H1 (cell line): Measurements from ENCODE around the gene PNPLA3. TPM values are rescaled to one million over a fixed set of nuclear protein-coding genes. Genes with fewer than 3 reads are reported as not detected.

ENCODE experiments used
- CTCF ChIA-PET: fragments of 300-600 bp; sonication (Branson Sonifier 250); formaldehyde crosslinking; loops from one replicate; lab custom pipeline; 2021; ENCODE audit not compliant: partially characterized antibody; lab: Charles Lee
- POLR2A ChIA-PET: fragments of 300-600 bp; sonication (Branson Sonifier 250); formaldehyde crosslinking; loops from one replicate; lab custom pipeline; 2021; ENCODE audit warnings: inconsistent platforms; ENCODE audit not compliant: partially characterized antibody; lab: Charles Lee
- DNase-seq, 2 experiments: peaks; one replicate each; pipeline versions ENCODE4 v3.0.0 to v3.0.0-alpha.2; 2010 to 2022; ENCODE audit warnings: low spot score in 2 of 2, low read depth in 1 of 2, mixed read lengths in 1 of 2
- FAIRE-seq: peaks from 2 replicates; lab custom pipeline; 2011; peaks lifted over from hg19 to GRCh38; lab: Jason Lieb, UNC
- H2AFZ ChIP-seq: 2 replicates; pipeline ENCODE4 v1.8.1; 2012; ENCODE audit warnings: low read length, inconsistent platforms
- H2AK5ac ChIP-seq: 2 replicates; pipeline ENCODE4 v1.6.1; 2013; ENCODE audit warnings: low read depth, low read length
- H2BK120ac ChIP-seq: replicated peaks from 2 replicates; pipeline ENCODE3; 2013; ENCODE audit warnings: low read depth, low read length, inconsistent platforms
- H2BK12ac ChIP-seq: 2 replicates; pipeline ENCODE4 v1.6.1; 2013; ENCODE audit warnings: low read depth, low read length
- H2BK15ac ChIP-seq: 2 replicates; pipeline ENCODE4 v1.6.1; 2013; ENCODE audit warnings: low read length
- H2BK20ac ChIP-seq: 2 replicates; pipeline ENCODE4 v1.6.1; 2013; ENCODE audit warnings: low read length
- H2BK5ac ChIP-seq: 2 replicates; pipeline ENCODE4 v1.6.1; 2013; ENCODE audit warnings: low read depth, low read length
- H3K14ac ChIP-seq: 2 replicates; pipeline ENCODE4 v1.6.1; 2013; ENCODE audit warnings: inconsistent platforms; ENCODE audit not compliant: insufficient read length
- H3K18ac ChIP-seq: 2 replicates; pipeline ENCODE4 v1.6.1; 2013; ENCODE audit warnings: low read length; ENCODE audit errors: extremely low read depth
- H3K23ac ChIP-seq: 2 replicates; pipeline ENCODE4 v1.6.1; 2013; ENCODE audit warnings: inconsistent platforms; ENCODE audit not compliant: insufficient read length
- H3K23me2 ChIP-seq: 2 replicates; pipeline ENCODE4 v1.6.1; 2013; ENCODE audit warnings: low read depth, low read length
- H3K27ac ChIP-seq: 2 replicates; pipeline ENCODE4 v1.6.1; 2011; ENCODE audit warnings: low read depth, low read length, inconsistent platforms
- H3K27me3 ChIP-seq, 4 experiments: replicated peaks in 1 of 4; 1 replicate in 1 of 4; 2 replicates in 3 of 4; pipeline versions ENCODE4 v1.6.1 to v1.8.1; 2011 to 2013; ENCODE audit warnings: low read length in 3 of 4, mild to moderate bottlenecking in 3 of 4, inconsistent platforms in 2 of 4, mixed read lengths in 2 of 4, moderate library complexity in 1 of 4; ENCODE audit not compliant: control insufficient read depth in 3 of 4, insufficient read depth in 3 of 4; ENCODE audit errors: extremely low read depth in 1 of 4
- H3K36me3 ChIP-seq, 4 experiments: 2 replicates each; pipeline versions ENCODE4 v1.6.1 to v1.8.1; 2011 to 2013; ENCODE audit warnings: mild to moderate bottlenecking in 4 of 4, low read length in 3 of 4, moderate library complexity in 2 of 4, control low read depth in 1 of 4, inconsistent platforms in 1 of 4; ENCODE audit not compliant: insufficient read depth in 4 of 4, control insufficient read depth in 2 of 4
- H3K4ac ChIP-seq: replicated peaks from 2 replicates; pipeline ENCODE3; 2013; ENCODE audit warnings: low read length, low read depth, mixed read lengths, inconsistent platforms; ENCODE audit not compliant: insufficient read length
- H3K4me1 ChIP-seq, 4 experiments: replicated peaks in 1 of 4; 1 replicate in 1 of 4; 2 replicates in 3 of 4; pipeline versions ENCODE4 v1.6.1 to v1.8.1; 2011 to 2013; ENCODE audit warnings: low read length in 3 of 4, inconsistent platforms in 2 of 4, mixed read lengths in 1 of 4; ENCODE audit not compliant: insufficient read depth in 4 of 4, control insufficient read depth in 3 of 4
- H3K4me2 ChIP-seq, 2 experiments: 2 replicates each; pipeline versions ENCODE4 v1.6.1 to v1.8.1; 2011 to 2013; ENCODE audit warnings: low read depth in 2 of 2, low read length in 2 of 2, control low read depth in 1 of 2, inconsistent platforms in 1 of 2, mild to moderate bottlenecking in 1 of 2; ENCODE audit not compliant: insufficient read depth in 1 of 2
- H3K4me3 ChIP-seq, 4 experiments: fragments of 200-600, 300-600 bp in 1 of 4; sonication (generic), shearing (Covaris generic), sonication (Bioruptor Twin) in 1 of 4; 2 replicates each; pipeline versions ENCODE4 v1.5.1 to v1.8.1; 2011 to 2016; ENCODE audit warnings: low read length in 4 of 4, low read depth in 3 of 4, control low read depth in 2 of 4, inconsistent platforms in 2 of 4, mild to moderate bottlenecking in 2 of 4, mixed read lengths in 1 of 4, moderate library complexity in 1 of 4; ENCODE audit not compliant: insufficient read depth in 2 of 4; ENCODE audit errors: extremely low read depth in 1 of 4
- H3K56ac ChIP-seq: replicated peaks from 2 replicates; pipeline ENCODE3; 2013; ENCODE audit warnings: low read depth, mild to moderate bottlenecking, mixed read lengths, low read length, inconsistent platforms; ENCODE audit not compliant: insufficient read length
- H3K79me1 ChIP-seq: 2 replicates; pipeline ENCODE4 v1.6.1; 2013; ENCODE audit warnings: low read depth, low read length, control low read depth
- H3K79me2 ChIP-seq, 2 experiments: 2 replicates each; pipeline versions ENCODE4 v1.6.1 to v1.8.1; 2012 to 2013; ENCODE audit warnings: low read length in 2 of 2, mild to moderate bottlenecking in 2 of 2, inconsistent platforms in 1 of 2; ENCODE audit not compliant: insufficient read depth in 2 of 2, control insufficient read depth in 1 of 2
- H3K9ac ChIP-seq, 4 experiments: replicated peaks in 1 of 4; 1 replicate in 1 of 4; 2 replicates in 3 of 4; pipeline versions ENCODE4 v1.6.1 to v1.8.1; 2011 to 2013; ENCODE audit warnings: low read depth in 3 of 4, low read length in 3 of 4, control low read depth in 2 of 4, mild to moderate bottlenecking in 2 of 4, moderate library complexity in 2 of 4, inconsistent platforms in 1 of 4; ENCODE audit errors: extremely low read depth in 1 of 4
- H3K9me3 ChIP-seq, 2 experiments: 2 replicates each; pipeline versions ENCODE4 v1.6.1 to v1.8.1; 2012 to 2013; ENCODE audit warnings: mild to moderate bottlenecking in 2 of 2, moderate library complexity in 2 of 2, control low read depth in 1 of 2, inconsistent platforms in 1 of 2, low read depth in 1 of 2, low read length in 1 of 2, mixed read lengths in 1 of 2; ENCODE audit not compliant: insufficient read depth in 2 of 2
- H4K20me1 ChIP-seq, 2 experiments: replicated peaks in 1 of 2; 2 replicates each; pipeline versions ENCODE3 to v1.8.1; 2011 to 2013; ENCODE audit warnings: inconsistent platforms in 2 of 2, low read length in 2 of 2, mild to moderate bottlenecking in 1 of 2; ENCODE audit not compliant: insufficient read depth in 2 of 2, control insufficient read depth in 1 of 2
- H4K5ac ChIP-seq: 2 replicates; pipeline ENCODE4 v1.6.1; 2013; ENCODE audit warnings: low read length, low read depth, mixed read lengths, inconsistent platforms; ENCODE audit not compliant: insufficient read length
- H4K8ac ChIP-seq: 2 replicates; pipeline ENCODE4 v1.8.0; 2013; ENCODE audit warnings: mild to moderate bottlenecking, moderate library complexity, low read length, inconsistent platforms; ENCODE audit not compliant: insufficient read depth; ENCODE audit errors: extremely low read depth
- H4K91ac ChIP-seq: replicated peaks from 2 replicates; pipeline ENCODE3; 2013; ENCODE audit warnings: low read length, mixed read lengths, inconsistent platforms; ENCODE audit not compliant: insufficient read length
- BRCA1 ChIP-seq: IDR thresholded peaks from 2 replicates; pipeline ENCODE4 v1.6.1; 2012; ENCODE audit warnings: low read depth, low read length, improper control_type of control experiment
- EGR1 ChIP-seq: IDR thresholded peaks from 2 replicates; pipeline ENCODE4 v1.6.1; 2011; ENCODE audit warnings: low read depth, low read length, borderline replicate concordance
- EZH2 ChIP-seq: fragments of 200-600 bp; sonication (generic); IDR thresholded peaks from 2 replicates; pipeline ENCODE4 v1.7.1; 2012; ENCODE audit warnings: low read depth, mild to moderate bottlenecking, moderate library complexity, low read length, inconsistent platforms; ENCODE audit not compliant: severe bottlenecking
- HDAC2 ChIP-seq, 2 experiments: fragments of 300-600 bp in 1 of 2; sonication (generic) in 1 of 2; IDR thresholded peaks; 2 replicates each; pipeline ENCODE4 v1.6.1; 2011 to 2012; ENCODE audit warnings: low read depth in 2 of 2, low read length in 2 of 2, mild to moderate bottlenecking in 2 of 2, moderate library complexity in 2 of 2, borderline replicate concordance in 1 of 2, inconsistent platforms in 1 of 2
- JUND ChIP-seq: IDR thresholded peaks from 2 replicates; pipeline ENCODE4 v1.6.1; 2011; ENCODE audit warnings: mild to moderate bottlenecking, improper control_type of control experiment, low read length
- RBBP5 ChIP-seq: IDR thresholded peaks from 2 replicates; pipeline ENCODE4 v1.7.1; 2012; ENCODE audit warnings: low read depth, mild to moderate bottlenecking, inconsistent platforms, low read length, moderate library complexity, borderline replicate concordance
- SUZ12 ChIP-seq: fragments of 200-600 bp; sonication (generic); IDR thresholded peaks from 2 replicates; pipeline ENCODE4 v1.6.1; 2012; ENCODE audit warnings: mild to moderate bottlenecking, inconsistent platforms, low read length, moderate library complexity, mixed read lengths
- WGBS, 2 experiments: shearing (Covaris generic) in 1 of 2; methylation state at CpG; one replicate each; pipeline versions ENCODE4 v1.1.6 to v1.1.7; 2013 to 2015; ENCODE audit warnings: low lambda C conversion rate in 2 of 2, mixed read lengths in 2 of 2, inconsistent platforms in 1 of 2, low coverage in 1 of 2, missing lambda C conversion rate in 1 of 2; ENCODE audit not compliant: insufficient replicate concordance in 2 of 2, insufficient coverage in 1 of 2, insufficient read length in 1 of 2; ENCODE audit errors: extremely low coverage in 1 of 2, missing lambda C conversion rate in 1 of 2; 5-methylcytosine and 5-hydroxymethylcytosine counted together
- polyA plus RNA-seq, 7 experiments: library from polyadenylated mRNA; depleted of rRNA in 3 of 7; stranded (reverse) in 5 of 7; unstranded in 2 of 7; fragments of >200 nt in 5 of 7; fragments of 200-250 nt in 2 of 7; gene quantifications; 1 replicate in 5 of 7; 2 replicates in 1 of 7; 4 replicates in 1 of 7; pipeline versions ENCODE4 v1.2.1 to v1.2.3, GENCODE V29; 2011 to 2013; ENCODE audit warnings: missing spikeins in 2 of 7, mixed read lengths in 2 of 7
- total RNA-seq: library from RNA; stranded (reverse); fragmentation: NEBNext Ultra II Directional; extraction: Animal tissue kit (Norgen Biotek cat#: 25700); gene quantifications from 2 replicates; pipeline ENCODE4 v1.2.1, GENCODE V29; 2021
- TF ChIP-seq, protein P1 (sequence below), 3 experiments: IDR thresholded peaks; 1 replicate in 2 of 3; 2 replicates in 1 of 3; pipeline versions ENCODE4 v1.5.1 to v1.6.1; 2011; ENCODE audit warnings: low read length in 3 of 3, mild to moderate bottlenecking in 3 of 3, inconsistent platforms in 2 of 3, low read depth in 1 of 3, moderate library complexity in 1 of 3; ENCODE audit not compliant: insufficient read depth in 1 of 3; ENCODE audit errors: control extremely low read depth in 1 of 3
- TF ChIP-seq, protein P2 (sequence below): IDR thresholded peaks from 2 replicates; pipeline ENCODE4 v1.6.1; 2012; ENCODE audit warnings: inconsistent platforms

PNPLA3 gene
- total and polyA plus RNA-seq, 2 of the 8 experiments (the other 6 are each of a cell fraction or from before 2014, with no cell fraction given): 17.5 to 23.4 TPM

DNA sequence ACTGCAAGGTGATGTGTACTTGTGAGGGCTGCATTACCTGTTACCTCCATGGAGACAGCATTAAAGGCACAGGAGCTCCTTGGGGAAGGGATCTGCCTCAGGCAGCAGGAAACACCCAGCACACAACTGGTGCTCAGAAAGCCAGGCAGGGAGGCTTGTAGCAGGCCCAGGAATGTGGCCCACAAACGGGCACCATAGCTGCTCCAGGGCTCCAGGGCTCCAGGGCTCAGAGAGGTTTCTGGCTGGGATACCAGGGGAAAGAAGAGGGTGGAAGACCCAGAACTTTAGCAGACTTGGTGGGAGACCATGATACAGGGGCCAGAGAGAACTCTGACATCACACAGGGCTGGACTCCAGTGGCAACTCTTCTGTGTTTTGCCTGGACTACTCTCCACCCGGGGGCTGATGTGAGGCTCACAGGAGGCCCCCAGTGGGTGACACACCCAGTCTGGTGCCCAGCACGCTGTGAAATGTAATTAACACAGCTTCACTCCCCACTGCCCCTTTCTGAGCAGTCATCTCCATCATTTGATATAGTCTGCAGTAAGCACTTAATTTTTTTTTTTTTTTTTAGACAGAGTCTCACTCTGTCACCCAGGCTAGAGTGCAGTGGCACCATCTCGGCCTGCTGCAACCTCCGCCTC is 46.6 kb upstream of the PNPLA3 start:
- H4K91ac ChIP-seq: no peak overlapping the region
- ChIA-PET POLR2A (interaction anchor here (0.8 to 2.4 kb wide), 3 partner anchors 9 to 17 kb away, joined by 3 to 7 read pairs (median 3); no protein-coding TSS in a partner anchor), CTCF (interaction anchor here (0.6 to 1.0 kb wide), 7 partner anchors 8 to 361 kb away, joined by 3 to 5 read pairs (median 3); no protein-coding TSS in a partner anchor)
- H3K4me2 ChIP-seq: no peak overlapping the region
- H3K23me2 ChIP-seq: no peaks in the 10 kb centered on the region
- no peak overlapping the region for H3K9ac ChIP-seq
- no peak overlapping the region for H3K27ac ChIP-seq
- H3K14ac ChIP-seq: no peak overlapping the region
- peaks cover 0 to 2% (median 0%) of the 10 kb centered on the region in 4 experiments; a peak in 1 of 7 replicates for H3K4me1 ChIP-seq
- H3K4ac ChIP-seq: no peak overlapping the region
- H4K8ac ChIP-seq: no peak overlapping the region
- no peak overlapping the region for H2AFZ ChIP-seq
- H2BK5ac ChIP-seq: no peak overlapping the region
- no peaks in the 10 kb centered on the region for H3K79me1 ChIP-seq
- FAIRE-seq: no peak
- H3K27me3 ChIP-seq: no peaks in the 10 kb centered on the region
- no peak overlapping the region for H4K5ac ChIP-seq
- 91% methylated on average over 5 of the region's 5 CpGs; no CpG with 5 or more reads in 1 of the 2 experiments for WGBS, 2 experiments
- DNase-seq: no peak
- H2BK120ac ChIP-seq: no peak overlapping the region
- H3K56ac ChIP-seq: no peak overlapping the region
- no peaks in the 10 kb centered on the region for H3K36me3 ChIP-seq
- no peak overlapping the region for H3K23ac ChIP-seq
- H3K4me3 ChIP-seq: no peak overlapping the region
- no peak overlapping the region for H3K18ac ChIP-seq
- H2BK15ac ChIP-seq: no peak overlapping the region
- no peak overlapping the region for H2BK12ac ChIP-seq
- H2AK5ac ChIP-seq: no peak overlapping the region
- H3K9me3 ChIP-seq: peaks cover 0 to 3% of the 10 kb centered on the region in 2 experiments; a peak in 2 of 4 replicates
- no peaks in the 10 kb centered on the region for H3K79me2 ChIP-seq
- no peak overlapping the region for H2BK20ac ChIP-seq
- peaks cover 0 to 2% of the 10 kb centered on the region in 2 experiments for H4K20me1 ChIP-seq
- TF ChIP-seq HDAC2 (IDR thresholded peaks at IDR 0.05; ENCODE audit: borderline replicate concordance in 1 of 2, low read depth in 2 of 2, low read length in 2 of 2): no peak
- TF ChIP-seq EGR1: no peak
- TF ChIP-seq RBBP5: no peak
- TF ChIP-seq, protein P1, sequence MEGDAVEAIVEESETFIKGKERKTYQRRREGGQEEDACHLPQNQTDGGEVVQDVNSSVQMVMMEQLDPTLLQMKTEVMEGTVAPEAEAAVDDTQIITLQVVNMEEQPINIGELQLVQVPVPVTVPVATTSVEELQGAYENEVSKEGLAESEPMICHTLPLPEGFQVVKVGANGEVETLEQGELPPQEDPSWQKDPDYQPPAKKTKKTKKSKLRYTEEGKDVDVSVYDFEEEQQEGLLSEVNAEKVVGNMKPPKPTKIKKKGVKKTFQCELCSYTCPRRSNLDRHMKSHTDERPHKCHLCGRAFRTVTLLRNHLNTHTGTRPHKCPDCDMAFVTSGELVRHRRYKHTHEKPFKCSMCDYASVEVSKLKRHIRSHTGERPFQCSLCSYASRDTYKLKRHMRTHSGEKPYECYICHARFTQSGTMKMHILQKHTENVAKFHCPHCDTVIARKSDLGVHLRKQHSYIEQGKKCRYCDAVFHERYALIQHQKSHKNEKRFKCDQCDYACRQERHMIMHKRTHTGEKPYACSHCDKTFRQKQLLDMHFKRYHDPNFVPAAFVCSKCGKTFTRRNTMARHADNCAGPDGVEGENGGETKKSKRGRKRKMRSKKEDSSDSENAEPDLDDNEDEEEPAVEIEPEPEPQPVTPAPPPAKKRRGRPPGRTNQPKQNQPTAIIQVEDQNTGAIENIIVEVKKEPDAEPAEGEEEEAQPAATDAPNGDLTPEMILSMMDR (IDR thresholded peaks at IDR 0.05; ENCODE audit: control extremely low read depth in 1 of 3, insufficient read depth in 1 of 3, low read depth in 1 of 3, low read length in 3 of 3): no peak
- TF ChIP-seq JUND: no peak
- no peak for TF ChIP-seq SUZ12
- TF ChIP-seq BRCA1: no peak
- no peak for TF ChIP-seq EZH2
- TF ChIP-seq, protein P2, sequence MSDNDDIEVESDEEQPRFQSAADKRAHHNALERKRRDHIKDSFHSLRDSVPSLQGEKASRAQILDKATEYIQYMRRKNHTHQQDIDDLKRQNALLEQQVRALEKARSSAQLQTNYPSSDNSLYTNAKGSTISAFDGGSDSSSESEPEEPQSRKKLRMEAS: no peak
